GM12878 (cell line): Measurements from ENCODE around the gene SEMA4G. TPM values are rescaled to one million over a fixed set of nuclear protein-coding genes. Genes with fewer than 3 reads are reported as not detected.
A peak's percentile ranks its signal among the peaks of the same experiment; 100 is the strongest.

ENCODE experiments used
- BMI1 ChIP-seq: fragments of 450-650 bp; IDR thresholded peaks from 2 replicates; pipeline ENCODE4 v1.6.1; 2016; ENCODE audit warnings: mild to moderate bottlenecking, moderate library complexity, borderline replicate concordance
- CBX3 ChIP-seq: fragments of 200-600 bp; sonication (generic); IDR thresholded peaks from 2 replicates; pipeline ENCODE4 v1.6.1; 2016; ENCODE audit warnings: low read depth, borderline replicate concordance
- CREM ChIP-seq: IDR thresholded peaks from 2 replicates; pipeline ENCODE4 v1.6.1; 2014; ENCODE audit warnings: antibody characterized with exemption, low read depth
- DPF2 ChIP-seq: fragments of 450-650 bp; IDR thresholded peaks from 2 replicates; pipeline ENCODE4 v1.6.1; 2017; ENCODE audit warnings: mild to moderate bottlenecking
- ESRRA ChIP-seq: IDR thresholded peaks from 2 replicates; pipeline ENCODE4 v1.6.1; 2012; ENCODE audit warnings: mild to moderate bottlenecking, low read length, improper control_type of control experiment
- FOXK2 ChIP-seq: fragments of 450-650 bp; IDR thresholded peaks from 2 replicates; pipeline ENCODE4 v1.6.1; 2017; ENCODE audit warnings: mild to moderate bottlenecking, moderate library complexity
- HDAC2 ChIP-seq: fragments of 200-600 bp; sonication (generic); IDR thresholded peaks from 2 replicates; pipeline ENCODE4 v1.6.1; 2017
- IKZF1 ChIP-seq: fragments of 450-650 bp; conservative IDR thresholded peaks from 2 replicates; pipeline ENCODE4 v1.6.1; 2017; ENCODE audit warnings: antibody characterized with exemption, mild to moderate bottlenecking
- IKZF2 ChIP-seq, 2 experiments: fragments of 450-650 bp; IDR thresholded peaks; 2 replicates each; pipeline ENCODE4 v1.6.1; 2017; ENCODE audit warnings: mild to moderate bottlenecking in 2 of 2, moderate library complexity in 2 of 2
- KAT2A ChIP-seq: conservative IDR thresholded peaks from 2 replicates; pipeline ENCODE4 v1.6.1; 2011; ENCODE audit warnings: low read depth, low read length; ENCODE audit not compliant: control insufficient read depth
- MEF2A ChIP-seq: IDR thresholded peaks from 2 replicates; pipeline ENCODE4 v1.6.1; 2011; ENCODE audit warnings: low read depth, mild to moderate bottlenecking, low read length, moderate library complexity; ENCODE audit not compliant: insufficient read depth
- MXI1 ChIP-seq: fragments of 150-350 bp; IDR thresholded peaks from 2 replicates; pipeline ENCODE4 v1.6.1; 2011; ENCODE audit warnings: low read depth, mild to moderate bottlenecking, inconsistent platforms, low read length, improper control_type of control experiment
- MYB ChIP-seq: fragments of 150-350 bp; IDR thresholded peaks from 2 replicates; pipeline ENCODE4 v1.6.1; 2014; ENCODE audit warnings: mild to moderate bottlenecking, low read depth, low read length, borderline replicate concordance
- NFYA ChIP-seq: IDR thresholded peaks from 2 replicates; pipeline ENCODE4 v1.6.1; 2011; ENCODE audit warnings: low read depth, mild to moderate bottlenecking, low read length, improper control_type of control experiment, borderline replicate concordance
- NFYB ChIP-seq: IDR thresholded peaks from 2 replicates; pipeline ENCODE4 v1.6.1; 2011; ENCODE audit warnings: low read depth, mild to moderate bottlenecking, low read length, improper control_type of control experiment, moderate library complexity; ENCODE audit not compliant: insufficient read depth
- POLR2AphosphoS2 ChIP-seq: IDR thresholded peaks from 2 replicates; pipeline ENCODE4 v1.6.1; 2011; ENCODE audit warnings: low read depth, mild to moderate bottlenecking, low read length, improper control_type of control experiment, moderate library complexity
- RAD51 ChIP-seq: fragments of 450-650 bp; IDR thresholded peaks from 2 replicates; pipeline ENCODE4 v1.6.1; 2016; ENCODE audit warnings: moderate library complexity, mild to moderate bottlenecking, inconsistent platforms
- RUNX3 ChIP-seq: IDR thresholded peaks from 2 replicates; pipeline ENCODE4 v1.6.1; 2012; ENCODE audit warnings: low read length, inconsistent platforms
- SP1 ChIP-seq: IDR thresholded peaks from one replicate; pipeline ENCODE4 v1.6.1; 2011; ENCODE audit warnings: low read depth, low read length
- TBL1XR1 ChIP-seq: IDR thresholded peaks from 2 replicates; pipeline ENCODE4 v1.6.1; 2012; ENCODE audit warnings: low read depth, low read length, improper control_type of control experiment
- TCF12 ChIP-seq: IDR thresholded peaks from 2 replicates; pipeline ENCODE4 v1.6.1; 2011; ENCODE audit warnings: low read depth, mild to moderate bottlenecking, low read length
- ZBED1 ChIP-seq: IDR thresholded peaks from 2 replicates; pipeline ENCODE4 v1.6.1; 2016; ENCODE audit warnings: borderline replicate concordance
- ZZZ3 ChIP-seq: IDR thresholded peaks from 2 replicates; pipeline ENCODE4 v1.6.1; 2011; ENCODE audit warnings: low read depth; ENCODE audit not compliant: control insufficient read depth, insufficient read length
- polyA plus RNA-seq, 11 experiments: library from polyadenylated mRNA; depleted of rRNA in 4 of 11; unstranded in 6 of 11; stranded (reverse) in 5 of 11; fragments of >200 nt; fragmentation: Nextera tagmentation in 4 of 11; fragmentation: Illumina TruSeq in 1 of 11; extraction: Ambion mirVana in 4 of 11; extraction: Trizol in 1 of 11; gene quantifications; 1 replicate in 1 of 11; 2 replicates in 10 of 11; pipeline versions ENCODE4 v1.2.1 to v1.2.3, GENCODE V29; 2011 to 2016; ENCODE audit warnings: inconsistent platforms in 2 of 11, missing spikeins in 2 of 11, low read depth in 1 of 11
- total RNA-seq, 4 experiments: library from RNA; depleted of rRNA in 3 of 4; stranded (reverse); fragments of >200 nt in 3 of 4; fragmentation: Illumina TruSeq in 1 of 4; extraction: Trizol in 1 of 4; gene quantifications; 2 replicates each; pipeline versions ENCODE4 v1.2.1 to v1.2.3, GENCODE V29; 2013 to 2021
- TF ChIP-seq, protein P1 (sequence below): fragments of 450-650 bp; IDR thresholded peaks from 2 replicates; pipeline ENCODE4 v1.6.1; 2016; ENCODE audit warnings: mild to moderate bottlenecking
- TF ChIP-seq, protein P2 (sequence below): fragments of 450-650 bp; IDR thresholded peaks from 2 replicates; pipeline ENCODE4 v1.6.1; 2014; ENCODE audit warnings: mild to moderate bottlenecking
- TF ChIP-seq, protein P3 (sequence below), 3 experiments: IDR thresholded peaks in 2 of 3; conservative IDR thresholded peaks in 1 of 3; 2 replicates each; pipeline ENCODE4 v1.5.1; 2011; ENCODE audit warnings: low read depth in 3 of 3, low read length in 3 of 3, mild to moderate bottlenecking in 3 of 3, control low read depth in 2 of 3, moderate library complexity in 2 of 3, inconsistent platforms in 1 of 3, mixed read lengths in 1 of 3; ENCODE audit not compliant: control insufficient read depth in 2 of 3, insufficient read depth in 1 of 3; ENCODE audit errors: extremely low read depth in 1 of 3
- TF ChIP-seq, protein P4 (sequence below): fragments of 150-350 bp; IDR thresholded peaks from 2 replicates; pipeline ENCODE4 v1.6.1; 2014; ENCODE audit warnings: mild to moderate bottlenecking, low read depth, low read length

SEMA4G gene
- total and polyA plus RNA-seq, 10 of the 15 experiments (the other 5 are each of a cell fraction or from before 2014, with no cell fraction given), result 0.09 to 2.3 (median 0.44) TPM; not detected in 4

GRCh38 chr10:100985336-100985735, 16.0 kb downstream of the SEMA4G start (continued):
- TF ChIP-seq SP1, result no peak
- no peak for TF ChIP-seq BMI1
- TF ChIP-seq CBX3, result no peak
- TF ChIP-seq, protein P1, sequence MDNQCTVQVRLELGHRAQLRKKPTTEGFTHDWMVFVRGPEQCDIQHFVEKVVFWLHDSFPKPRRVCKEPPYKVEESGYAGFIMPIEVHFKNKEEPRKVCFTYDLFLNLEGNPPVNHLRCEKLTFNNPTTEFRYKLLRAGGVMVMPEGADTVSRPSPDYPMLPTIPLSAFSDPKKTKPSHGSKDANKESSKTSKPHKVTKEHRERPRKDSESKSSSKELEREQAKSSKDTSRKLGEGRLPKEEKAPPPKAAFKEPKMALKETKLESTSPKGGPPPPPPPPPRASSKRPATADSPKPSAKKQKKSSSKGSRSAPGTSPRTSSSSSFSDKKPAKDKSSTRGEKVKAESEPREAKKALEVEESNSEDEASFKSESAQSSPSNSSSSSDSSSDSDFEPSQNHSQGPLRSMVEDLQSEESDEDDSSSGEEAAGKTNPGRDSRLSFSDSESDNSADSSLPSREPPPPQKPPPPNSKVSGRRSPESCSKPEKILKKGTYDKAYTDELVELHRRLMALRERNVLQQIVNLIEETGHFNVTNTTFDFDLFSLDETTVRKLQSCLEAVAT, result no peak
- TF ChIP-seq NFYA, result no peak
- TF ChIP-seq NFYB, result no peak
- no peak for TF ChIP-seq CREM
- TF ChIP-seq TBL1XR1, result no peak
- TF ChIP-seq MXI1, result no peak
- TF ChIP-seq RAD51, result peak; percentile 81
- no peak for TF ChIP-seq ZZZ3
- TF ChIP-seq DPF2, result no peak
- TF ChIP-seq FOXK2, result no peak
- TF ChIP-seq, protein P2, sequence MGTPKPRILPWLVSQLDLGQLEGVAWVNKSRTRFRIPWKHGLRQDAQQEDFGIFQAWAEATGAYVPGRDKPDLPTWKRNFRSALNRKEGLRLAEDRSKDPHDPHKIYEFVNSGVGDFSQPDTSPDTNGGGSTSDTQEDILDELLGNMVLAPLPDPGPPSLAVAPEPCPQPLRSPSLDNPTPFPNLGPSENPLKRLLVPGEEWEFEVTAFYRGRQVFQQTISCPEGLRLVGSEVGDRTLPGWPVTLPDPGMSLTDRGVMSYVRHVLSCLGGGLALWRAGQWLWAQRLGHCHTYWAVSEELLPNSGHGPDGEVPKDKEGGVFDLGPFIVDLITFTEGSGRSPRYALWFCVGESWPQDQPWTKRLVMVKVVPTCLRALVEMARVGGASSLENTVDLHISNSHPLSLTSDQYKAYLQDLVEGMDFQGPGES, result no peak
- no peak for TF ChIP-seq IKZF2 (IDR thresholded peaks at IDR 0.05)
- 0 out of 2 replicates have a peak, but pooled peaks have one; percentile 27 for TF ChIP-seq POLR2AphosphoS2
- TF ChIP-seq ZBED1, result no peak
- TF ChIP-seq, protein P3, sequence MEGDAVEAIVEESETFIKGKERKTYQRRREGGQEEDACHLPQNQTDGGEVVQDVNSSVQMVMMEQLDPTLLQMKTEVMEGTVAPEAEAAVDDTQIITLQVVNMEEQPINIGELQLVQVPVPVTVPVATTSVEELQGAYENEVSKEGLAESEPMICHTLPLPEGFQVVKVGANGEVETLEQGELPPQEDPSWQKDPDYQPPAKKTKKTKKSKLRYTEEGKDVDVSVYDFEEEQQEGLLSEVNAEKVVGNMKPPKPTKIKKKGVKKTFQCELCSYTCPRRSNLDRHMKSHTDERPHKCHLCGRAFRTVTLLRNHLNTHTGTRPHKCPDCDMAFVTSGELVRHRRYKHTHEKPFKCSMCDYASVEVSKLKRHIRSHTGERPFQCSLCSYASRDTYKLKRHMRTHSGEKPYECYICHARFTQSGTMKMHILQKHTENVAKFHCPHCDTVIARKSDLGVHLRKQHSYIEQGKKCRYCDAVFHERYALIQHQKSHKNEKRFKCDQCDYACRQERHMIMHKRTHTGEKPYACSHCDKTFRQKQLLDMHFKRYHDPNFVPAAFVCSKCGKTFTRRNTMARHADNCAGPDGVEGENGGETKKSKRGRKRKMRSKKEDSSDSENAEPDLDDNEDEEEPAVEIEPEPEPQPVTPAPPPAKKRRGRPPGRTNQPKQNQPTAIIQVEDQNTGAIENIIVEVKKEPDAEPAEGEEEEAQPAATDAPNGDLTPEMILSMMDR (IDR thresholded peaks at IDR 0.05 in 2 of 3, conservative IDR thresholded peaks at IDR 0.05 in 1 of 3; ENCODE audit: control insufficient read depth in 2 of 3, extremely low read depth in 1 of 3, insufficient read depth in 1 of 3, low read depth in 3 of 3, low read length in 3 of 3), result no peak; a peak in 1 of 6 replicates
- TF ChIP-seq IKZF1, result 0 out of 2 replicates have a peak, but pooled peaks have one; percentile 19
- no peak for TF ChIP-seq MYB
- TF ChIP-seq, protein P4, sequence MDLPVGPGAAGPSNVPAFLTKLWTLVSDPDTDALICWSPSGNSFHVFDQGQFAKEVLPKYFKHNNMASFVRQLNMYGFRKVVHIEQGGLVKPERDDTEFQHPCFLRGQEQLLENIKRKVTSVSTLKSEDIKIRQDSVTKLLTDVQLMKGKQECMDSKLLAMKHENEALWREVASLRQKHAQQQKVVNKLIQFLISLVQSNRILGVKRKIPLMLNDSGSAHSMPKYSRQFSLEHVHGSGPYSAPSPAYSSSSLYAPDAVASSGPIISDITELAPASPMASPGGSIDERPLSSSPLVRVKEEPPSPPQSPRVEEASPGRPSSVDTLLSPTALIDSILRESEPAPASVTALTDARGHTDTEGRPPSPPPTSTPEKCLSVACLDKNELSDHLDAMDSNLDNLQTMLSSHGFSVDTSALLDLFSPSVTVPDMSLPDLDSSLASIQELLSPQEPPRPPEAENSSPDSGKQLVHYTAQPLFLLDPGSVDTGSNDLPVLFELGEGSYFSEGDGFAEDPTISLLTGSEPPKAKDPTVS, result no peak
- TF ChIP-seq MEF2A, result no peak
- TF ChIP-seq ESRRA, result no peak
- no peak for TF ChIP-seq TCF12
- TF ChIP-seq KAT2A, result no peak
- TF ChIP-seq HDAC2, result no peak
- TF ChIP-seq RUNX3, result no peak
